A549 (cell line): ENCODE results near the gene LMF2. TPM values are rescaled to one million over a fixed set of nuclear protein-coding genes. Genes with fewer than 3 reads are reported as not detected.

Source experiments
- ATAC-seq, 2 experiments: fragments of 200-7000 bp in 1 of 2; fragments of >200 bp in 1 of 2; cut with Nextera tagmentation in 1 of 2; cut with Tn5 transposase in 1 of 2; 3 replicates each; pipeline versions ENCODE4 v1.8.0 to v1.9.1; 2018 to 2020; ENCODE audit warnings: mild to moderate bottlenecking in 1 of 2, moderate library complexity in 1 of 2
- CTCF ChIA-PET: fragments of 300-600 bp; sonication (Branson Sonifier 250); formaldehyde crosslinking; extraction: SDS; loops from one replicate; lab custom pipeline; 2021; ENCODE audit warnings: antibody characterized with exemption, inconsistent platforms; lab: Yijun Ruan, JAX
- POLR2A ChIA-PET: fragments of 350-600 bp; formaldehyde crosslinking; extraction: SDS; loops from one replicate; lab custom pipeline; 2021; ENCODE audit warnings: antibody characterized with exemption, inconsistent platforms; lab: Yijun Ruan, JAX
- DNase-seq, 2 experiments: peaks; one replicate each; pipeline versions ENCODE4 v3.0.0 to v3.0.0-alpha.2; 2011 to 2016; ENCODE audit warnings: low read depth in 1 of 2, low spot score in 1 of 2
- FAIRE-seq: peaks from 2 replicates; lab custom pipeline; 2011; peaks lifted over from hg19 to GRCh38; lab: Jason Lieb, UNC
- H3K27ac ChIP-seq, 2 experiments: fragments of >200 bp; sonication (Bioruptor Twin); formaldehyde crosslinking; 3 replicates each; pipeline ENCODE4 v1.5.1; 2016 to 2017
- H3K4me1 ChIP-seq: fragments of >200 bp; sonication (Bioruptor Twin); formaldehyde crosslinking; 3 replicates; pipeline ENCODE4 v1.6.1; 2016
- H3K4me2 ChIP-seq: fragments of >200 bp; sonication (Bioruptor Twin); formaldehyde crosslinking; 3 replicates; pipeline ENCODE4 v1.6.1; 2016
- H3K4me3 ChIP-seq: fragments of >200 bp; sonication (Bioruptor Twin); formaldehyde crosslinking; 3 replicates; pipeline ENCODE4 v1.5.1; 2016
- H3K9me3 ChIP-seq: fragments of >200 bp; sonication (Bioruptor Twin); formaldehyde crosslinking; 3 replicates; pipeline ENCODE4 v1.6.1; 2016
- CHD2 ChIP-seq: fragments of 150-350 bp; IDR thresholded peaks from 2 replicates; pipeline ENCODE4 v1.6.1; 2014; ENCODE audit warnings: low read length; ENCODE audit not compliant: partially characterized antibody
- CHD4 ChIP-seq: fragments of 200-600 bp; sonication (generic); IDR thresholded peaks from 2 replicates; pipeline ENCODE4 v1.6.1; 2016; ENCODE audit warnings: antibody characterized with exemption, mild to moderate bottlenecking, borderline replicate concordance
- CTCF ChIP-seq: fragments of >200 bp; sonication (Bioruptor Twin); formaldehyde crosslinking; IDR thresholded peaks from 3 replicates; pipeline ENCODE4 v1.5.1; 2016
- E2F6 ChIP-seq: IDR thresholded peaks from 2 replicates; pipeline ENCODE4 v1.6.1; 2012; ENCODE audit warnings: low read depth, borderline replicate concordance
- EHF ChIP-seq: fragments of 250-450 bp; sonication (Bioruptor Pico); IDR thresholded peaks from 2 replicates; pipeline ENCODE4 v1.5.0; 2020; ENCODE audit warnings: mild to moderate bottlenecking
- EHMT2 ChIP-seq: fragments of 200-600 bp; sonication (generic); IDR thresholded peaks from 2 replicates; pipeline ENCODE4 v1.6.1; 2016; ENCODE audit warnings: antibody characterized with exemption, low read depth, mild to moderate bottlenecking, moderate library complexity
- ELK1 ChIP-seq: fragments of 150-350 bp; IDR thresholded peaks from 2 replicates; pipeline ENCODE4 v1.6.1; 2014; ENCODE audit warnings: low read depth, mild to moderate bottlenecking, low read length
- FOXS1 ChIP-seq: fragments of 250-450 bp; sonication (Bioruptor Pico); IDR thresholded peaks from 2 replicates; pipeline ENCODE4 v1.5.0; 2020; ENCODE audit warnings: mild to moderate bottlenecking, moderate library complexity
- GATA3 ChIP-seq: IDR thresholded peaks from 2 replicates; pipeline ENCODE4 v1.6.1; 2012; ENCODE audit warnings: borderline replicate concordance
- HMGXB4 ChIP-seq: fragments of 250-450 bp; sonication (Bioruptor Pico); IDR thresholded peaks from 2 replicates; pipeline ENCODE4 v1.5.0; 2021; ENCODE audit warnings: mild to moderate bottlenecking, moderate library complexity, borderline replicate concordance
- HOXA7 ChIP-seq: fragments of 250-450 bp; sonication (Bioruptor Pico); IDR thresholded peaks from 2 replicates; pipeline ENCODE4 v1.5.0; 2020; ENCODE audit warnings: mild to moderate bottlenecking, moderate library complexity
- HOXB13 ChIP-seq: fragments of 250-450 bp; sonication (Bioruptor Pico); IDR thresholded peaks from 2 replicates; pipeline ENCODE4 v1.5.0; 2020; ENCODE audit warnings: low read depth, mild to moderate bottlenecking, moderate library complexity
- JUNB ChIP-seq: fragments of >200 bp; sonication (Bioruptor Twin); formaldehyde crosslinking; IDR thresholded peaks from 2 replicates; pipeline ENCODE4 v1.6.1; 2016
- MAX ChIP-seq: IDR thresholded peaks from 2 replicates; pipeline ENCODE4 v1.6.1; 2012
- MAZ ChIP-seq: fragments of 150-350 bp; IDR thresholded peaks from 2 replicates; pipeline ENCODE4 v1.6.1; 2014; ENCODE audit warnings: antibody characterized with exemption, low read depth, low read length, borderline replicate concordance
- NFE2L2 ChIP-seq: fragments of 150-350 bp; conservative IDR thresholded peaks from 2 replicates; pipeline ENCODE4 v1.6.1; 2014; ENCODE audit warnings: low read length
- NPAS2 ChIP-seq: fragments of 250-450 bp; sonication (Bioruptor Pico); IDR thresholded peaks from 2 replicates; pipeline ENCODE4 v1.8.0; 2022; ENCODE audit warnings: mild to moderate bottlenecking, moderate library complexity, borderline replicate concordance
- POLR2A ChIP-seq: IDR thresholded peaks from 2 replicates; pipeline ENCODE4 v1.6.1; 2012; ENCODE audit warnings: mild to moderate bottlenecking, low read length
- RAD21 ChIP-seq, 2 experiments: fragments of >200 bp in 1 of 2; sonication (Bioruptor Twin) in 1 of 2; formaldehyde crosslinking in 1 of 2; IDR thresholded peaks in 1 of 2; conservative IDR thresholded peaks in 1 of 2; 2 replicates in 1 of 2; 3 replicates in 1 of 2; pipeline ENCODE4 v1.6.1; 2012 to 2018; ENCODE audit warnings: inconsistent platforms in 1 of 2
- RFX5 ChIP-seq: fragments of 450-650 bp; IDR thresholded peaks from 2 replicates; pipeline ENCODE4 v1.7.1; 2014; ENCODE audit warnings: antibody characterized with exemption, mild to moderate bottlenecking, moderate library complexity
- RNF2 ChIP-seq: fragments of 200-600 bp; sonication (generic); IDR thresholded peaks from 2 replicates; pipeline ENCODE4 v1.6.1; 2016; ENCODE audit warnings: low read depth, mild to moderate bottlenecking, antibody characterized with exemption, moderate library complexity, borderline replicate concordance
- SMC3 ChIP-seq: fragments of >200 bp; sonication (Bioruptor Twin); formaldehyde crosslinking; IDR thresholded peaks from 3 replicates; pipeline ENCODE4 v1.6.1; 2018; ENCODE audit warnings: inconsistent platforms
- SREBF2 ChIP-seq: fragments of 450-650 bp; IDR thresholded peaks from 2 replicates; pipeline ENCODE4 v1.6.1; 2014; ENCODE audit warnings: mild to moderate bottlenecking, moderate library complexity
- TFCP2L1 ChIP-seq: fragments of 250-450 bp; sonication (Bioruptor Pico); IDR thresholded peaks from 2 replicates; pipeline ENCODE4 v1.5.0; 2021; ENCODE audit warnings: mild to moderate bottlenecking
- WGBS: methylation state at CpG from one replicate; pipeline ENCODE4 v1.1.6; 2017; ENCODE audit errors: missing lambda C conversion rate; 5-methylcytosine and 5-hydroxymethylcytosine counted together
- polyA plus RNA-seq, 4 experiments: library from polyadenylated mRNA; depleted of rRNA in 3 of 4; stranded (reverse); fragments of >200 nt; fragmentation: RNase III in 1 of 4; extraction: RNeasy Plus Mini Kit Qiagen cat#74134 plus additional on column Dnase treatment in 1 of 4; gene quantifications; 2 replicates in 3 of 4; 3 replicates in 1 of 4; pipeline ENCODE4 v1.2.3, GENCODE V29; 2011 to 2017

Gene LMF2
- polyA plus RNA-seq, 2 of the 4 experiments (the other 2 are of a cell fraction): 13.0 to 32.5 TPM

GRCh38 chr22:50459016-50459415 lies 48.5 kb downstream of the LMF2 start:
- WGBS: 91% methylated on average over 7 of the region's 22 CpGs
- POLR2A ChIA-PET: no interaction called here
- no peak for TF ChIP-seq TFCP2L1 (CRISPR knock-in tag)
- no peak for TF ChIP-seq HMGXB4
- TF ChIP-seq EHF (CRISPR knock-in tag): no peak
- no peak for TF ChIP-seq HOXB13 (CRISPR knock-in tag)
- no peak for TF ChIP-seq EHMT2
- TF ChIP-seq SREBF2: no peak
- TF ChIP-seq HOXA7 (CRISPR knock-in tag): no peak
- TF ChIP-seq FOXS1 (CRISPR knock-in tag): no peak
- TF ChIP-seq GATA3: no peak
- no peak for TF ChIP-seq MAZ
- TF ChIP-seq RAD21 (conservative IDR thresholded peaks at IDR 0.05 in 1 of 2, IDR thresholded peaks at IDR 0.05 in 1 of 2): no peak
- CTCF ChIA-PET: interaction anchor here (1.6 kb wide), 1 partner anchor 9 kb away, joined by 4 read pairs; no protein-coding TSS in a partner anchor
- DNase-seq: no peak
- no peak for FAIRE-seq
- Histone ChIP-seq H3K9me3 (no peaks in the 10 kb centered on the region), H3K27ac (no peak overlapping the region), H3K4me3 (no peak overlapping the region), H3K4me1 (no peaks in the 10 kb centered on the region), H3K4me2 (no peak overlapping the region)
- no peak for ATAC-seq

GRCh38 chr22:50456466-50457234 lies 50.9 kb downstream of the LMF2 start:
- Histone ChIP-seq H3K9me3 (no peaks in the 10 kb centered on the region), H3K4me2 (no peak overlapping the region), H3K27ac (no peak overlapping the region), H3K4me3 (no peak overlapping the region), H3K4me1 (no peaks in the 10 kb centered on the region)
- CTCF ChIA-PET: interaction anchor here (0.8 to 1.7 kb wide), 4 partner anchors 10 to 34 kb away, joined by 3 to 5 read pairs (median 4); no protein-coding TSS in a partner anchor
- no peak for TF ChIP-seq RNF2
- peak in 1 of 2 experiments; percentile 15; a peak in 1 of 5 replicates for TF ChIP-seq RAD21 (conservative IDR thresholded peaks at IDR 0.05 in 1 of 2, IDR thresholded peaks at IDR 0.05 in 1 of 2)
- 0 out of 3 replicates have a peak, but pooled peaks have one; percentile 13 for TF ChIP-seq CTCF
- DNase-seq (no peak), FAIRE-seq (no peak), ATAC-seq (peak; percentile 44 to 64; a peak in 4 of 6 replicates)
- WGBS: 88% methylated on average over 12 of the region's 34 CpGs
- POLR2A ChIA-PET: interaction anchor here (0.7 kb wide), 1 partner anchor 65 kb away, joined by 4 read pairs; no protein-coding TSS in a partner anchor

GRCh38 chr22:50456026-50456425 lies 51.5 kb downstream of the LMF2 start:
- POLR2A ChIA-PET: interaction anchor here (0.7 kb wide), 1 partner anchor 66 kb away, joined by 4 read pairs; no protein-coding TSS in a partner anchor
- CTCF ChIA-PET: interaction anchor here (1.0 to 1.7 kb wide), 3 partner anchors 12 to 68 kb away, joined by 4 to 5 read pairs (median 5); no protein-coding TSS in a partner anchor
- WGBS: 75% methylated on average over 7 of the region's 11 CpGs
- TF ChIP-seq POLR2A: no peak
- TF ChIP-seq EHF (CRISPR knock-in tag): no peak
- TF ChIP-seq RFX5: no peak
- TF ChIP-seq JUNB: no peak
- no peak for TF ChIP-seq NFE2L2
- TF ChIP-seq E2F6: no peak
- no peak for TF ChIP-seq NPAS2 (CRISPR knock-in tag)
- TF ChIP-seq SMC3: no peak
- no peak for TF ChIP-seq MAX
- no peak for TF ChIP-seq ELK1
- TF ChIP-seq CHD4: no peak
- no peak for TF ChIP-seq GATA3
- no peak for TF ChIP-seq CHD2
- ATAC-seq (no peak), DNase-seq (no peak), FAIRE-seq (no peak)
- no peaks in the 10 kb centered on the region for H3K4me1 ChIP-seq
- no peak overlapping the region for H3K27ac ChIP-seq
- H3K9me3 ChIP-seq: no peaks in the 10 kb centered on the region
- no peak overlapping the region for H3K4me2 ChIP-seq
- no peak overlapping the region for H3K4me3 ChIP-seq
